Stimulated activated CD8-positive, alpha-beta memory T cell treated with anti-CD3 and anti-CD28 coated beads, Interleukin-7, amount 100 ng/mL, for 1 hour (primary cell): ENCODE results near the gene MTARC2.

Experiments
- DNase-seq, 2 donors: peaks; one replicate each; pipeline ENCODE4 v3.0.0-alpha.2; 2020; ENCODE audit warnings: low read depth in 2 of 2

MTARC2 gene

DNA sequence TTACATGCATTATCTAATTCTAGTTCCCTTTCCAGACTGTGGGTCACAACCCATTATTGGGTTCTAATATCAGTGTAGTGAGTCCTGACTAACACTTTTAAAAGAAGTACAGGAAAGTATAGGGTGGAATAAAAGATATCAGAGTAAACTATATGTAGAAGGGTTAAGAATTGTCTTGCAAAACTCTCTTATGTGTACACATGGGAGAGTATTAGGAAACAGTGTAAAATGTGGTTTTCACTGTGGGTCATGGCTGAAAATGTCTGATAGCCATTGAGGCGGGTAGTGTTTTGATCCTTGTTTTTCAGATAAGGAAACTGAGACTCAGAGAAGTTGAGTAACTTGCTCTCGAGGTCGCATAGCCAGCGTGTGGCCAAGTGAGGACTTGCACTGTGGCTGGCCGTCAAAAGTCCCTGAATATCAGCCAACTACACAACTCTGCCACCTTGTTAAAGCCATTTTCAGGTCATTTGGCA, 20.0 kb downstream of the MTARC2 start:
- no peak for DNase-seq

- DNase-seq: no peak
Observed at GRCh38 chr1:220769205-220769604, 21.1 kb downstream of the MTARC2 start.

DNA sequence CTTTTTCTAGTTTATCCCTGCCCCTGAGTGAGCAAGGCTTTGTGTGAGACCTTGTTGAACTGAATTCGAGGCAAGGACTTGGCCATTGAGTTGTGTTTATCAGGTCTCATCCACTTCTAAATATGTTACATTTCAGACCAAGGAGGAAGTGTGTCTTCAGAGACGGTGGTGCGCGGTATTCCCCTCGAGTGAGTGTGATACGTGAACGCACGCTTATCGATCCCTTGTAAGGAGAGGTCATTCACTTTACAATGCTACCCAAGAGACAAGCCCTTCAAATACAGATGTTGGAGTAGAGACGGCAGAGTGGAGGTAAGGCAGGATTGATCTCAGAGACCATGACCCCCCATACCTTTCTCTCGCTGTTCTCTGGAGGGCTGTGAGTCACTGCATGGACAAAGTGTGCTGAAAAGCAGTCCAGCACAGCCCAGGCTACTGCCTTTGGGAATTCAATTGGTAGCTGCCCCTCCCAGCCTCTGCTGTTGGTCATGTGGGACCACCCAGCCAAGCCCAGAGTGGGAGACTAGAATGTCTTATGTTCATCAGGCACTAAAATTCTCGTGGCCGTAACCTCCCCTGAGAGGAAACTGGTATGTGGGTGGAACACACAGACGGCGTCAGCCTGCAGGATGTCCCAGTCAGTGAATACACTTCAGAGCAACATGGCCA, 22.3 kb downstream of the MTARC2 start:
- no peak for DNase-seq

- DNase-seq: no peak
Observed at GRCh38 chr1:220772846-220773245, 24.7 kb downstream of the MTARC2 start.

DNA sequence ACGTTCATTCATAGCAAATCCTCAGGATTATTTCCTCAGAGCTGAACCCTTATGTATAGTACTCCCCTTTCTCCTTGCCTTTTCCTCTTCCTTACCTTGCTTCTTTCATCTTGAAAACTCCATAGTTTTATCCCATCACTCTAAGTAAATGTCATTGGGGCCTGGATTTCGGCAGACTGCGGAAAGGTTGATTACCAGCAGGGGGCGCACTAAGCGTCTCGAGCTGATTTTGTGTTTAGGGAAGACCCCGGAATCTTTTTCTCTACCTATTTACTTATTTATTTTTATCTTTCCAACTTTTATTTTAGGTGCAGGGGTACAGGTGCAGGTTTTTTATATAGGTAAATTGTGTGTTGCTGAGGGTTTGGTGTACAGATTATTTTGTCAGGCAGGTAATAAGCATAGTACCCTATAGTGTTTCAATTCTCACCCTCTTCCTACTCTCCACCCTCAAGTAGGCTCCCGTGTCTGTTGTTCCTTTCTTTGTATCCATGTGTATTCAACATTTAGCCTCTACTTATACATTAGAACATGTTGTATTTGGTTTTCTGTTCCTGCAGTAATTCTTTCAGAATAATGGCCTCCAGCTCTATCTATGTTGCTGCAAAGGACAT, 27.2 kb downstream of the MTARC2 start:
- peak in 1 of 2 donors; percentile 19 for DNase-seq

DNA sequence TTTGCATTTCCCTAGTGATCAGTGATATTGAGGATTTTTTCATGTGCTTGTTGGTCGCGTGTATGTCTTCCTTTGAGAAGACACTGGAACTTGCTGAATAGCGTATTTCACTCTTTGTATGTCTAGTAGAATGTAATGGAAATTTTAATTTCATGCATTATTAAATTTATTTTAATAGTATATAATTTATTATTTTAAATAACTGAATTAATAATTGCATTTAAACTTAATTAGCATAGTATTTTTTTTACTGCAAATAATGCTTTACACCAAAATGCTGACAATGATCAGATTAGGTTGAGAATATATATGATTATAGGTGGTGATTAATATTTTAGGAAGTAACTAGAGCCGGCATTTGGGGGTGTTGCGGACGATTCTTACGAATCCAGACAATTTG, 28.1 kb downstream of the MTARC2 start:
- DNase-seq: no peak

- DNase-seq: peak in 1 of 2 donors; percentile 39
Observed at GRCh38 chr1:220776720-220777326, 28.7 kb downstream of the MTARC2 start.

- DNase-seq: no peak
Observed at GRCh38 chr1:220783453-220783852, 35.3 kb downstream of the MTARC2 start.

DNA sequence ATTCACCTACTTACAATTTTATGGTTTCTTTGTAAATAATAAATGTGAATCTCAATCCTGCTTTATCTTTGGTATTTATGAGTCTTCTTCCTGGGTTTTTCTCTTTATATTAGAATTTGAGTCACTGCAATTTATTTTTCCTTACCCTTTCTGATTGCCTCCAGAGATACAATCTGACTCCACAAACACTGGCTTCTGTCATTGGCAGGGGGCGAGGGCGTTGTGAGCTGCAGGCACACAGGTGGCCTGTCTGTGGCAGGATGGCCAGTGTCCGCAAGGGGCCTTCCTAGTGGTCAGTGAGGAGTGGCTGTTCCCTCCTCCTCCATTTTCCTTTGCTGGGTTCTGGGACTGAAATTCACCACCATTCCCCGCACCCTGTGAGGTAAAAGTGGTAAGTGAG, 36.6 kb downstream of the MTARC2 start:
- no peak for DNase-seq

GRCh38 chr1:220785166-220786056, 37.3 kb downstream of the MTARC2 start:
- no peak for DNase-seq

DNA sequence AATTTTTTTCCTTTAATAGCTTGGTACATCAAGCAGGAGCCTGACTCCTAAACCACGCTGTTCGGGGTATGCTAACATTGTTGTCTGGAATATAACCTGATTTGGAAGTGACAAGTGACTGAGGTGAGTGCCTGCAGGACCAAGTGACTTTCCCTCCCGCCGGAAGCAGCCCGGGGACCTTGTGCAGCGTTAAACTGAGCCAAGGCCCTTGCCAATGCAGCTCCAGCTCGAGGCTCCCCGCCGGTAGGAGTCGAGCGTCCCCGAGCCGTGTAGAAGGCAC, 37.9 kb downstream of the MTARC2 start:
- DNase-seq: no peak

- DNase-seq: no peak
Observed at GRCh38 chr1:220786337-220787068, 38.4 kb downstream of the MTARC2 start, which contains the start of gene MTARC1. Gene MTARC1 (plus strand): TSS chr1:220786913. CDS start chr1:220786945, 32 bp downstream.

- no peak for DNase-seq
Observed at GRCh38 chr1:220787069-220787619, 39.0 kb downstream of the MTARC2 start.

- DNase-seq: no peak
Observed at GRCh38 chr1:220788900-220789299, 40.8 kb downstream of the MTARC2 start.

- DNase-seq: no peak
Observed at GRCh38 chr1:220789532-220790147, 41.5 kb downstream of the MTARC2 start.

DNA sequence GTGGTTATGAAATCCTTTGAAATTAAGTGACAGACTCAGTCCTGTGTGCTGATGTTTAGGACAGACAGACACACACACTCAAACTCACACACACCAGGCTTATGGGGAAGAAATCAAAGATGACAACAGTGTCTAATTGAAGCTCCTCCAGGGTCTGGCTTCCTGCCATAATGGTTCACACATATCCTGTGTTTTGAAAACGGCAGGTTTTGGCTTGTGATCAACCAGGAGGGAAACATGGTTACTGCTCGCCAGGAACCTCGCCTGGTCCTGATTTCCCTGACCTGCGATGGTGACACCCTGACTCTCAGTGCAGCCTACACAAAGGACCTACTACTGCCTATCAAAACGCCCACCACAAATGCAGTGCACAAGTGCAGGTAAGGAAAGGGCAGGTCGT, 43.2 kb downstream of the MTARC2 start:
- no peak for DNase-seq

GRCh38 chr1:220791956-220792355, 43.8 kb downstream of the MTARC2 start:
- no peak for DNase-seq

GRCh38 chr1:220796530-220796929, 48.4 kb downstream of the MTARC2 start:
- DNase-seq: no peak

GRCh38 chr1:220797044-220797443, 48.9 kb downstream of the MTARC2 start:
- no peak for DNase-seq

DNA sequence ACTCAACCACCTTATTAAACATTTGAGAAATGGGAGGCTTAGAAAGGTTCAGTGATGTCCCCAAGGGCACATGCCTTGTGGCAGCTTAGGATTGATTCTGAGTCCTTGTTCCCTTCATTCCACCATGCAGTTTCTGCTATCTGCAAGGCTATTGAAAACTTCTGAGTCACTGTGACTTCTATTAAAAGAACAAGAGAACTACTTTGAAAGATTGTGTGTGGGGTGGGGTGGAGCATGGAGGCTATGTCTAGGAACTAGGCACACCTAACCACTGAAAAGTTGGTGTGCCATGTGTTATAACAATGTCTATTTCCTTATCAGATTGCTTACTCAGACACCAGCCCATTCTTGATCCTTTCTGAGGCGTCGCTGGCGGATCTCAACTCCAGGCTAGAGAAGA, 49.4 kb downstream of the MTARC2 start:
- DNase-seq: no peak

- no peak for DNase-seq
Observed at GRCh38 chr1:220798338-220798737, 50.2 kb downstream of the MTARC2 start.
